Loucy (cell line): ENCODE measurements around the gene VCAM1.

ENCODE experiments used
- H2AFZ ChIP-seq: fragments of 200-600 bp; sonication (generic); 2 replicates; pipeline ENCODE4 v1.6.0; 2016; ENCODE audit warnings: antibody characterized with exemption, mild to moderate bottlenecking, low read length, moderate library complexity
- H3F3A ChIP-seq: fragments of 200-600 bp; 2 replicates; pipeline ENCODE4 v1.6.0; 2016; ENCODE audit warnings: antibody characterized with exemption, low read depth, mild to moderate bottlenecking
- H3K27me3 ChIP-seq: fragments of 200-600 bp; sonication (generic); 2 replicates; pipeline ENCODE4 v1.6.1; 2014; ENCODE audit warnings: low read length, mild to moderate bottlenecking; ENCODE audit not compliant: insufficient read depth, poor library complexity, severe bottlenecking
- H3K36me3 ChIP-seq: fragments of 200-600 bp; sonication (generic); 2 replicates; pipeline ENCODE4 v1.6.1; 2016; ENCODE audit warnings: low read length; ENCODE audit not compliant: insufficient read depth
- H3K4me1 ChIP-seq: fragments of 200-600 bp; sonication (generic); 2 replicates; pipeline ENCODE4 v1.5.1; 2014; ENCODE audit warnings: low read length, mild to moderate bottlenecking; ENCODE audit not compliant: insufficient read depth, poor library complexity, severe bottlenecking
- H3K4me2 ChIP-seq: fragments of 200-600 bp; sonication (generic); 2 replicates; pipeline ENCODE4 v1.6.0; 2014; ENCODE audit warnings: antibody characterized with exemption, low read length, low read depth, mild to moderate bottlenecking; ENCODE audit not compliant: poor library complexity, severe bottlenecking
- H3K4me3 ChIP-seq: fragments of 200-600 bp; sonication (generic); 2 replicates; pipeline ENCODE4 v1.5.1; 2014; ENCODE audit warnings: low read length, mild to moderate bottlenecking, mixed read lengths; ENCODE audit not compliant: poor library complexity, severe bottlenecking
- H3K79me2 ChIP-seq: fragments of 200-600 bp; sonication (generic); 2 replicates; pipeline ENCODE4 v1.6.1; 2014; ENCODE audit warnings: low read length; ENCODE audit not compliant: insufficient read depth
- H3K9ac ChIP-seq: fragments of 200-600 bp; sonication (generic); 2 replicates; pipeline ENCODE4 v1.6.0; 2014; ENCODE audit warnings: mild to moderate bottlenecking, low read depth, low read length, moderate library complexity; ENCODE audit not compliant: poor library complexity, severe bottlenecking
- H3K9me2 ChIP-seq: fragments of 200-600 bp; sonication (generic); replicated peaks from 2 replicates; pipeline ENCODE4 v1.6.1; 2016; ENCODE audit warnings: low read depth, low read length, mixed read lengths
- H3K9me3 ChIP-seq: fragments of 200-600 bp; sonication (generic); 2 replicates; pipeline ENCODE4 v1.6.1; 2014; ENCODE audit warnings: mild to moderate bottlenecking, antibody characterized with exemption, low read length, low read depth; ENCODE audit not compliant: insufficient read depth
- H4K20me1 ChIP-seq: fragments of 200-600 bp; sonication (generic); 2 replicates; pipeline ENCODE4 v1.6.0; 2014; ENCODE audit warnings: antibody characterized with exemption, low read length, mild to moderate bottlenecking; ENCODE audit not compliant: insufficient read depth, poor library complexity, severe bottlenecking
- CTCF ChIP-seq: fragments of 200-600 bp; sonication (generic); conservative IDR thresholded peaks from 2 replicates; pipeline ENCODE4 v1.5.1; 2014; ENCODE audit warnings: mild to moderate bottlenecking, antibody characterized with exemption, low read length
- EZH2phosphoT487 ChIP-seq: fragments of 200-600 bp; IDR thresholded peaks from 2 replicates; pipeline ENCODE4 v1.6.1; 2018; ENCODE audit warnings: antibody characterized with exemption, mild to moderate bottlenecking, moderate library complexity, borderline replicate concordance

Gene VCAM1

GRCh38 chr1:100683448-100684349, 35.8 kb upstream of the VCAM1 start:
- Histone ChIP-seq H3K9me3 (no peaks in the 10 kb centered on the region), H3K36me3 (no peaks in the 10 kb centered on the region), H2AFZ (peak overlapping the region; percentile 50), H3K4me3 (no peak overlapping the region), H3K4me2 (no peak overlapping the region), H3K9ac (no peak overlapping the region), H4K20me1 (no peaks in the 10 kb centered on the region), H3F3A (no peaks in the 10 kb centered on the region), H3K79me2 (no peaks in the 10 kb centered on the region), H3K9me2 (no peaks in the 10 kb centered on the region), H3K4me1 (peaks cover 5% of the 10 kb centered on the region), H3K27me3 (no peaks in the 10 kb centered on the region)
- no peak for TF ChIP-seq CTCF
- no peak for TF ChIP-seq EZH2phosphoT487

GRCh38 chr1:100699744-100700143, 19.8 kb upstream of the VCAM1 start:
- no peaks in the 10 kb centered on the region for H3K36me3 ChIP-seq
- H3K9me2 ChIP-seq = no peaks in the 10 kb centered on the region
- H3F3A ChIP-seq = no peaks in the 10 kb centered on the region
- H3K9ac ChIP-seq = no peak overlapping the region
- no peak overlapping the region for H3K4me3 ChIP-seq
- no peak for TF ChIP-seq CTCF
- TF ChIP-seq EZH2phosphoT487 = no peak
- H3K9me3 ChIP-seq = no peaks in the 10 kb centered on the region
- no peaks in the 10 kb centered on the region for H4K20me1 ChIP-seq
- no peak overlapping the region for H2AFZ ChIP-seq
- no peaks in the 10 kb centered on the region for H3K27me3 ChIP-seq
- no peaks in the 10 kb centered on the region for H3K4me1 ChIP-seq
- H3K4me2 ChIP-seq = no peak overlapping the region
- H3K79me2 ChIP-seq = no peaks in the 10 kb centered on the region

- no peak overlapping the region for H3K4me3 ChIP-seq
- TF ChIP-seq EZH2phosphoT487 = no peak
- TF ChIP-seq CTCF = no peak
- H3K9me3 ChIP-seq = no peaks in the 10 kb centered on the region
- H3K9ac ChIP-seq = no peak overlapping the region
- H3K36me3 ChIP-seq = no peaks in the 10 kb centered on the region
- H3K9me2 ChIP-seq = no peaks in the 10 kb centered on the region
- no peaks in the 10 kb centered on the region for H4K20me1 ChIP-seq
- H3K4me2 ChIP-seq = no peak overlapping the region
- H3K4me1 ChIP-seq = no peaks in the 10 kb centered on the region
- no peaks in the 10 kb centered on the region for H3K27me3 ChIP-seq
- no peak overlapping the region for H2AFZ ChIP-seq
- no peaks in the 10 kb centered on the region for H3K79me2 ChIP-seq
- H3F3A ChIP-seq = no peaks in the 10 kb centered on the region
Observed at GRCh38 chr1:100700586-100700985, 19.0 kb upstream of the VCAM1 start.
